ENCODE measurements around the gene GNPTAB.
"Not testable (repeated sequence)": the region's sequence is repeated elsewhere in the genome, so short reads cannot be mapped to it uniquely, and the experiment has no call there.

GNPTAB gene

GRCh38 chr12:101813117-101813516 lies 17.6 kb downstream of the GNPTAB start:
- no peak overlapping the region for H2BK15ac ChIP-seq (ENCODE audit: low read depth, poor library complexity, severe bottlenecking)
- no peaks in the 10 kb centered on the region for H3K36me3 ChIP-seq (ENCODE audit: control insufficient read depth in 1 of 2, insufficient read depth in 2 of 2, low read depth in 1 of 2, low read length in 2 of 2)
- H3K9ac ChIP-seq (ENCODE audit: low read length), result no peak overlapping the region
- no peak overlapping the region for H2AFZ ChIP-seq (ENCODE audit: low read depth, low read length)
- H2BK12ac ChIP-seq (ENCODE audit: low read length in 2 of 2), result no peak overlapping the region
- H3K4me2 ChIP-seq (ENCODE audit: low read length, poor library complexity, severe bottlenecking), result no peak overlapping the region
- no peak overlapping the region for H2AK5ac ChIP-seq (ENCODE audit: low read length, severe bottlenecking)
- no peak overlapping the region for H4K8ac ChIP-seq (ENCODE audit: low read length)
- H3K27me3 ChIP-seq (ENCODE audit: control insufficient read depth in 1 of 2, insufficient read depth in 1 of 2, low read length in 2 of 2), result no peaks in the 10 kb centered on the region
- H3K27ac ChIP-seq (ENCODE audit: low read length, poor library complexity, severe bottlenecking), result no peak overlapping the region
- H3K4me1 ChIP-seq (ENCODE audit: control insufficient read depth, insufficient read depth, low read depth, low read length), result no peaks in the 10 kb centered on the region
- H3K4ac ChIP-seq (ENCODE audit: low read depth in 1 of 2, low read length in 2 of 2), result no peak overlapping the region
- no peak overlapping the region for H2BK5ac ChIP-seq (ENCODE audit: low read depth, low read length, poor library complexity, severe bottlenecking)
- H4K91ac ChIP-seq (ENCODE audit: low read length), result no peak overlapping the region
- peaks cover 33% of the 10 kb centered on the region for H3K79me1 ChIP-seq (replicated peaks; ENCODE audit: low read length, poor library complexity, severe bottlenecking)
- no peak overlapping the region for H3K23ac ChIP-seq (ENCODE audit: low read length in 2 of 2)
- WGBS, result no CpG with 5 or more reads among the region's 2 CpGs
- H2BK120ac ChIP-seq (ENCODE audit: low read depth, low read length), result no peak overlapping the region
- H3K4me3 ChIP-seq (ENCODE audit: insufficient read depth in 1 of 2, low read depth in 1 of 2, low read length in 2 of 2), result no peak overlapping the region
- H3K9me3 ChIP-seq (ENCODE audit: control insufficient read depth, low read length), result no peaks in the 10 kb centered on the region
- no peak overlapping the region for H3K18ac ChIP-seq (ENCODE audit: low read depth in 1 of 2, low read length in 2 of 2)
- DNase-seq, result no peak
- no peak overlapping the region for H3K14ac ChIP-seq (ENCODE audit: low read length in 2 of 2)

- not testable (repeated sequence) for H4K91ac ChIP-seq (ENCODE audit: low read length); H2BK12ac ChIP-seq (ENCODE audit: low read length in 2 of 2); H3K27ac ChIP-seq (ENCODE audit: low read length, poor library complexity, severe bottlenecking); H3K4me2 ChIP-seq (ENCODE audit: low read length, poor library complexity, severe bottlenecking); H2BK5ac ChIP-seq (ENCODE audit: low read depth, low read length, poor library complexity, severe bottlenecking); H4K8ac ChIP-seq (ENCODE audit: low read length); H3K4me1 ChIP-seq (ENCODE audit: control insufficient read depth, insufficient read depth, low read depth, low read length); H3K18ac ChIP-seq (ENCODE audit: low read depth in 1 of 2, low read length in 2 of 2); H3K9me3 ChIP-seq (ENCODE audit: control insufficient read depth, low read length); H3K36me3 ChIP-seq (ENCODE audit: control insufficient read depth in 1 of 2, insufficient read depth in 2 of 2, low read depth in 1 of 2, low read length in 2 of 2); H3K23ac ChIP-seq (ENCODE audit: low read length in 2 of 2); H3K14ac ChIP-seq (ENCODE audit: low read length in 2 of 2); DNase-seq; H2BK120ac ChIP-seq (ENCODE audit: low read depth, low read length); H2AFZ ChIP-seq (ENCODE audit: low read depth, low read length); H2BK15ac ChIP-seq (ENCODE audit: low read depth, poor library complexity, severe bottlenecking); H2AK5ac ChIP-seq (ENCODE audit: low read length, severe bottlenecking); H3K9ac ChIP-seq (ENCODE audit: low read length); H3K4ac ChIP-seq (ENCODE audit: low read depth in 1 of 2, low read length in 2 of 2); H3K27me3 ChIP-seq (ENCODE audit: control insufficient read depth in 1 of 2, insufficient read depth in 1 of 2, low read length in 2 of 2); H3K4me3 ChIP-seq (ENCODE audit: insufficient read depth in 1 of 2, low read depth in 1 of 2, low read length in 2 of 2)
- no CpG with 5 or more reads among the region's 1 CpG for WGBS
- peaks cover 31% of the 10 kb centered on the region for H3K79me1 ChIP-seq (replicated peaks; ENCODE audit: low read length, poor library complexity, severe bottlenecking)
Measured at GRCh38 chr12:101812716-101813115, 18.0 kb downstream of the GNPTAB start.

- H3K14ac ChIP-seq (ENCODE audit: low read length in 2 of 2); H3K18ac ChIP-seq (ENCODE audit: low read depth in 1 of 2, low read length in 2 of 2); H3K36me3 ChIP-seq (ENCODE audit: control insufficient read depth in 1 of 2, insufficient read depth in 2 of 2, low read depth in 1 of 2, low read length in 2 of 2); H3K4ac ChIP-seq (ENCODE audit: low read depth in 1 of 2, low read length in 2 of 2); H3K4me3 ChIP-seq (ENCODE audit: insufficient read depth in 1 of 2, low read depth in 1 of 2, low read length in 2 of 2); H3K27ac ChIP-seq (ENCODE audit: low read length, poor library complexity, severe bottlenecking); H3K9me3 ChIP-seq (ENCODE audit: control insufficient read depth, low read length); H2BK15ac ChIP-seq (ENCODE audit: low read depth, poor library complexity, severe bottlenecking); H2AK5ac ChIP-seq (ENCODE audit: low read length, severe bottlenecking); H2AFZ ChIP-seq (ENCODE audit: low read depth, low read length); H3K27me3 ChIP-seq (ENCODE audit: control insufficient read depth in 1 of 2, insufficient read depth in 1 of 2, low read length in 2 of 2); H2BK12ac ChIP-seq (ENCODE audit: low read length in 2 of 2); H2BK120ac ChIP-seq (ENCODE audit: low read depth, low read length); H2BK5ac ChIP-seq (ENCODE audit: low read depth, low read length, poor library complexity, severe bottlenecking); H3K4me2 ChIP-seq (ENCODE audit: low read length, poor library complexity, severe bottlenecking); H4K91ac ChIP-seq (ENCODE audit: low read length); H3K9ac ChIP-seq (ENCODE audit: low read length); H4K8ac ChIP-seq (ENCODE audit: low read length); H3K23ac ChIP-seq (ENCODE audit: low read length in 2 of 2); DNase-seq; H3K4me1 ChIP-seq (ENCODE audit: control insufficient read depth, insufficient read depth, low read depth, low read length): not testable (repeated sequence)
- 97% methylated on average over 4 of the region's 6 CpGs for WGBS
- peaks cover 31% of the 10 kb centered on the region for H3K79me1 ChIP-seq (replicated peaks; ENCODE audit: low read length, poor library complexity, severe bottlenecking)
Measured at GRCh38 chr12:101811342-101811741, 19.4 kb downstream of the GNPTAB start.

- Histone ChIP-seq H4K91ac (ENCODE audit: low read length) (no peak overlapping the region), H3K18ac (ENCODE audit: low read depth in 1 of 2, low read length in 2 of 2) (no peak overlapping the region), H3K4me1 (ENCODE audit: control insufficient read depth, insufficient read depth, low read depth, low read length) (peaks cover 2% of the 10 kb centered on the region), H2AFZ (ENCODE audit: low read depth, low read length) (no peak overlapping the region), H4K8ac (ENCODE audit: low read length) (no peak overlapping the region), H3K27me3 (ENCODE audit: control insufficient read depth in 1 of 2, insufficient read depth in 1 of 2, low read length in 2 of 2) (no peaks in the 10 kb centered on the region), H3K23ac (ENCODE audit: low read length in 2 of 2) (no peak overlapping the region), H2AK5ac (ENCODE audit: low read length, severe bottlenecking) (no peak overlapping the region), H3K36me3 (ENCODE audit: control insufficient read depth in 1 of 2, insufficient read depth in 2 of 2, low read depth in 1 of 2, low read length in 2 of 2) (no peaks in the 10 kb centered on the region), H3K4ac (ENCODE audit: low read depth in 1 of 2, low read length in 2 of 2) (no peak overlapping the region), H3K14ac (ENCODE audit: low read length in 2 of 2) (no peak overlapping the region), H3K4me3 (ENCODE audit: insufficient read depth in 1 of 2, low read depth in 1 of 2, low read length in 2 of 2) (no peak overlapping the region), H2BK120ac (ENCODE audit: low read depth, low read length) (no peak overlapping the region), H3K9ac (ENCODE audit: low read length) (no peak overlapping the region), H2BK15ac (ENCODE audit: low read depth, poor library complexity, severe bottlenecking) (no peak overlapping the region), H2BK5ac (ENCODE audit: low read depth, low read length, poor library complexity, severe bottlenecking) (no peak overlapping the region), H2BK12ac (ENCODE audit: low read length in 2 of 2) (no peak overlapping the region), H3K4me2 (ENCODE audit: low read length, poor library complexity, severe bottlenecking) (no peak overlapping the region), H3K27ac (ENCODE audit: low read length, poor library complexity, severe bottlenecking) (no peak overlapping the region), H3K79me1 (replicated peaks; ENCODE audit: low read length, poor library complexity, severe bottlenecking) (peaks cover 31% of the 10 kb centered on the region), H3K9me3 (ENCODE audit: control insufficient read depth, low read length) (no peaks in the 10 kb centered on the region)
- DNase-seq, result no peak
- 92% methylated on average over 2 of the region's 2 CpGs for WGBS
Measured at GRCh38 chr12:101809208-101809607, 21.6 kb downstream of the GNPTAB start.
